HEK293T (cell line): ENCODE results near the gene SMIM24.

Experiments
- HDGF ChIP-seq: fragments of 450-650 bp; IDR thresholded peaks from 2 replicates; pipeline ENCODE4 v1.6.1; 2017; ENCODE audit warnings: antibody characterized with exemption, borderline replicate concordance
- LEF1 ChIP-seq: fragments of 450-650 bp; IDR thresholded peaks from 2 replicates; pipeline ENCODE4 v1.6.1; 2017; ENCODE audit warnings: mild to moderate bottlenecking, borderline replicate concordance
- SP1 ChIP-seq: fragments of 450-650 bp; IDR thresholded peaks from 2 replicates; pipeline ENCODE4 v1.6.1; 2017

DNA sequence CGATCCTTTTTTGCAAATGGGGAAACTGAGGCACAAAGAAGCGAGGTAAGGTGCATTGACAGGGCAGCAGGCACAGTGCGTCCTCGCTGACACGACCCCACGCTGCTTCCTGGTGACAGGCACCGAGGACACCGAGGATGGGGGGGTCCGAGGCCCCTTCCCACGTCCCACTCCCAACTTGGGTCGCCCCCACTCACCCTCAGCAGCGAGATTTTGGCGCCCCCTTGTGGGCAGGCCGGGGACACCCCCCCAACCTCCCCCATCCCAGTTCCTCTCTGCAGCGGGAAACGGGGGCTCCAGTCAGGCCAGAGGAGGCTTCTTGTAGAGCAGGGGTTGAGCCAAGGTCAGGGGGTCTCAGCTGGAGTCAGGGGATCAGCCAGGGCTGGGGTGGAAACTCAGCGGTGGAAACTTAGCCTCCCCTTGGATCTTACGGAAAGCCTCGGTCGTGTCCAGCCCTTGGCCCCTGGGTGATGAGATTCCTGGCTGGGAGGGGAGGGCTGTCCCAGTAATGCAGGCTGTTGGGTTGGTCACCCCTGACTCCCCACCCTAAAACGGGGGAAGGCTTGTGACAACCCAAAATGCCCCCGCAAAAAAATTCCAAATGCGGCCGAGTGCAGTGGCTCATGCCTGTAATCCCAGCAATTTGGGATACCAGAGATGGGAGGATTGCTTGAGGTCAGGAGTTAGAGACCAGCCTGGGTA lies 8.2 kb downstream of the SMIM24 start:
- TF ChIP-seq SP1 (no peak), HDGF (no peak), LEF1 (no peak)
